Neural cell (in vitro differentiated cells): ENCODE measurements around the gene RNPEPL1. TPM values are rescaled to one million over a fixed set of nuclear protein-coding genes. Genes with fewer than 3 reads are reported as not detected.

Source experiments
- H2AFZ ChIP-seq: fragments of 200-600, 300-800 bp; sonication (generic), shearing (Covaris generic); 2 replicates; pipeline ENCODE4 v1.6.0; 2014; ENCODE audit warnings: low read depth, mild to moderate bottlenecking, antibody characterized with exemption, low read length, moderate library complexity
- H3F3A ChIP-seq: fragments of 200-600 bp; shearing (Covaris generic); 2 replicates; pipeline ENCODE4 v1.6.1; 2016; ENCODE audit warnings: mild to moderate bottlenecking, moderate library complexity, mixed read lengths, antibody characterized with exemption, low read length; ENCODE audit not compliant: insufficient read depth, poor library complexity, severe bottlenecking
- H3K27ac ChIP-seq: fragments of 200-600, 300-800 bp; sonication (generic), shearing (Covaris generic); 2 replicates; pipeline ENCODE4 v1.5.1; 2014; ENCODE audit warnings: mild to moderate bottlenecking, low read length, moderate library complexity
- H3K27me3 ChIP-seq: fragments of 300-800, 200-600 bp; sonication (generic), shearing (Covaris generic); 2 replicates; pipeline ENCODE4 v1.6.0; 2014; ENCODE audit warnings: mild to moderate bottlenecking, low read depth, low read length, moderate library complexity; ENCODE audit not compliant: insufficient read depth
- H3K36me3 ChIP-seq: fragments of 300-800, 200-600 bp; sonication (generic), shearing (Covaris generic); 2 replicates; pipeline ENCODE4 v1.5.1; 2014; ENCODE audit warnings: mild to moderate bottlenecking, antibody characterized with exemption, low read length, moderate library complexity; ENCODE audit not compliant: insufficient read depth
- H3K4me2 ChIP-seq: fragments of 300-800, 200-600 bp; sonication (generic), shearing (Covaris generic); 2 replicates; pipeline ENCODE4 v1.6.0; 2014; ENCODE audit warnings: mild to moderate bottlenecking, low read length
- H3K4me3 ChIP-seq: fragments of 300-800, 200-600 bp; sonication (generic), shearing (Covaris generic); 2 replicates; pipeline ENCODE4 v1.5.1; 2014; ENCODE audit warnings: mild to moderate bottlenecking, low read length, moderate library complexity
- H3K79me2 ChIP-seq: fragments of 200-600 bp; shearing (Covaris generic); replicated peaks from 2 replicates; pipeline ENCODE4 v1.6.0; 2014; ENCODE audit warnings: mild to moderate bottlenecking, low read length, moderate library complexity; ENCODE audit not compliant: insufficient read depth
- H3K9ac ChIP-seq: fragments of 300-800, 200-600 bp; sonication (generic), shearing (Covaris generic); 2 replicates; pipeline ENCODE4 v1.6.1; 2016; ENCODE audit warnings: mild to moderate bottlenecking, low read length, mixed read lengths
- H3K9me2 ChIP-seq: fragments of 200-600 bp; shearing (Covaris generic); 2 replicates; pipeline ENCODE4 v1.6.1; 2016; ENCODE audit warnings: mild to moderate bottlenecking, low read length, mixed read lengths; ENCODE audit not compliant: insufficient read depth
- H3K9me3 ChIP-seq: fragments of 200-600, 300-800 bp; sonication (generic), shearing (Covaris generic); 2 replicates; pipeline ENCODE4 v1.6.1; 2016; ENCODE audit warnings: mild to moderate bottlenecking, mixed run types, low read length, moderate library complexity, mixed read lengths
- H4K20me1 ChIP-seq: fragments of 200-600 bp; shearing (Covaris generic); 2 replicates; pipeline ENCODE4 v1.6.1; 2016; ENCODE audit warnings: mild to moderate bottlenecking, mixed run types; ENCODE audit not compliant: insufficient read depth
- EP300 ChIP-seq: fragments of 450-650 bp; conservative IDR thresholded peaks from 2 replicates; pipeline ENCODE4 v1.6.1; 2014; ENCODE audit warnings: antibody characterized with exemption, mild to moderate bottlenecking, moderate library complexity; ENCODE audit not compliant: poor library complexity, severe bottlenecking
- EZH2 ChIP-seq: fragments of 200-600, 300-800 bp; shearing (Covaris generic), sonication (generic); IDR thresholded peaks from 2 replicates; pipeline ENCODE4 v1.6.1; 2014; ENCODE audit warnings: antibody characterized with exemption, low read length, borderline replicate concordance, mild to moderate bottlenecking; ENCODE audit not compliant: insufficient read depth, poor library complexity, severe bottlenecking
- MXI1 ChIP-seq: fragments of 450-650 bp; conservative IDR thresholded peaks from 2 replicates; pipeline ENCODE4 v1.6.1; 2014; ENCODE audit warnings: antibody characterized with exemption, mild to moderate bottlenecking; ENCODE audit not compliant: poor library complexity, severe bottlenecking
- POLR2AphosphoS5 ChIP-seq: IDR thresholded peaks from 2 replicates; pipeline ENCODE4 v1.6.1; 2012
- RAD21 ChIP-seq: fragments of 450-650 bp; conservative IDR thresholded peaks from 2 replicates; pipeline ENCODE4 v1.6.1; 2014; ENCODE audit warnings: antibody characterized with exemption, mild to moderate bottlenecking, moderate library complexity
- REST ChIP-seq: IDR thresholded peaks from 2 replicates; pipeline ENCODE4 v1.6.1; 2012; ENCODE audit warnings: borderline replicate concordance
- SMC3 ChIP-seq: fragments of 450-650 bp; conservative IDR thresholded peaks from 2 replicates; pipeline ENCODE4 v1.6.1; 2014; ENCODE audit warnings: antibody characterized with exemption, mild to moderate bottlenecking, moderate library complexity; ENCODE audit not compliant: poor library complexity
- TAF1 ChIP-seq: IDR thresholded peaks from 2 replicates; pipeline ENCODE4 v1.6.1; 2012; ENCODE audit warnings: low read depth
- polyA plus RNA-seq: library from polyadenylated mRNA; depleted of rRNA; stranded (reverse); fragments of >200 nt; gene quantifications from 2 replicates; pipeline ENCODE4 v1.2.3, GENCODE V29; 2014
- TF ChIP-seq, protein P1 (sequence below): fragments of 450-650 bp; IDR thresholded peaks from 2 replicates; pipeline ENCODE4 v1.5.1; 2014; ENCODE audit warnings: antibody characterized with exemption, mild to moderate bottlenecking, moderate library complexity; ENCODE audit not compliant: poor library complexity, severe bottlenecking

The RNPEPL1 gene
- polyA plus RNA-seq, 1 donor from 2014 or later: 16.1 TPM

DNA sequence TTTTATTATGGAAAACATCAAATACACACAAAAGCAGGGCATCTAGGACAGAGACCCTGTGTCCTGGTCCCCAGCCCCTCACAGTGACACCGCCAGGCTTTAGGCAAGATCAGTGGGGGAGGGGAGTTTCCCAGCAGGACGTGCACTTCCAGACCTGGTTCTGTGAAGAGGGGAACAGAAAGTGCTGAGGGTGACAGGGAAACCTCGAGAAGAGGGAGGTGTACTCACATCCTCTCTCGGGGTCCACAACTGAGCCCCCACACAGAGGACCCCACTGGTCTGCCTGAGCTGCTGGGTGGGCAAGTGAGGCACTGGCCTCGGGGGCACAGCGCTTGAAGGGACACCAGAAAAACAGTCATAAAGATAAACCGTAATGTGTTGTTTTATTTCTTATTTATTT lies 52.6 kb downstream of the RNPEPL1 start:
- H3K9me3 ChIP-seq: no peaks in the 10 kb centered on the region
- no peak overlapping the region for H3K9ac ChIP-seq
- no peaks in the 10 kb centered on the region for H4K20me1 ChIP-seq
- no peaks in the 10 kb centered on the region for H3F3A ChIP-seq
- no peaks in the 10 kb centered on the region for H3K79me2 ChIP-seq
- H3K36me3 ChIP-seq: no peaks in the 10 kb centered on the region
- no peak overlapping the region for H3K4me3 ChIP-seq
- H3K9me2 ChIP-seq: no peaks in the 10 kb centered on the region
- TF ChIP-seq SMC3 (no peak), REST (no peak), EP300 (no peak), EZH2 (no peak), RAD21 (no peak), MXI1 (no peak), POLR2AphosphoS5 (no peak), TAF1 (no peak)
- TF ChIP-seq, protein P1, sequence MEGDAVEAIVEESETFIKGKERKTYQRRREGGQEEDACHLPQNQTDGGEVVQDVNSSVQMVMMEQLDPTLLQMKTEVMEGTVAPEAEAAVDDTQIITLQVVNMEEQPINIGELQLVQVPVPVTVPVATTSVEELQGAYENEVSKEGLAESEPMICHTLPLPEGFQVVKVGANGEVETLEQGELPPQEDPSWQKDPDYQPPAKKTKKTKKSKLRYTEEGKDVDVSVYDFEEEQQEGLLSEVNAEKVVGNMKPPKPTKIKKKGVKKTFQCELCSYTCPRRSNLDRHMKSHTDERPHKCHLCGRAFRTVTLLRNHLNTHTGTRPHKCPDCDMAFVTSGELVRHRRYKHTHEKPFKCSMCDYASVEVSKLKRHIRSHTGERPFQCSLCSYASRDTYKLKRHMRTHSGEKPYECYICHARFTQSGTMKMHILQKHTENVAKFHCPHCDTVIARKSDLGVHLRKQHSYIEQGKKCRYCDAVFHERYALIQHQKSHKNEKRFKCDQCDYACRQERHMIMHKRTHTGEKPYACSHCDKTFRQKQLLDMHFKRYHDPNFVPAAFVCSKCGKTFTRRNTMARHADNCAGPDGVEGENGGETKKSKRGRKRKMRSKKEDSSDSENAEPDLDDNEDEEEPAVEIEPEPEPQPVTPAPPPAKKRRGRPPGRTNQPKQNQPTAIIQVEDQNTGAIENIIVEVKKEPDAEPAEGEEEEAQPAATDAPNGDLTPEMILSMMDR: no peak
- H3K4me2 ChIP-seq: no peak overlapping the region
- H3K27ac ChIP-seq: no peak overlapping the region
- no peak overlapping the region for H2AFZ ChIP-seq
- H3K27me3 ChIP-seq: no peaks in the 10 kb centered on the region

GRCh38 chr2:240622060-240622411 lies 53.8 kb downstream of the RNPEPL1 start:
- H3K4me2 ChIP-seq: no peak overlapping the region
- H3K79me2 ChIP-seq: no peaks in the 10 kb centered on the region
- no peaks in the 10 kb centered on the region for H3K9me3 ChIP-seq
- TF ChIP-seq EZH2: no peak
- no peak for TF ChIP-seq TAF1
- TF ChIP-seq EP300: no peak
- no peak for TF ChIP-seq MXI1
- TF ChIP-seq, protein P1: no peak
- TF ChIP-seq REST: no peak
- TF ChIP-seq POLR2AphosphoS5: no peak
- no peak for TF ChIP-seq SMC3
- TF ChIP-seq RAD21: no peak
- no peak overlapping the region for H3K4me3 ChIP-seq
- no peaks in the 10 kb centered on the region for H4K20me1 ChIP-seq
- no peaks in the 10 kb centered on the region for H3K27me3 ChIP-seq
- no peak overlapping the region for H3K9ac ChIP-seq
- H3F3A ChIP-seq: no peaks in the 10 kb centered on the region
- H3K36me3 ChIP-seq: no peaks in the 10 kb centered on the region
- no peak overlapping the region for H2AFZ ChIP-seq
- H3K9me2 ChIP-seq: no peaks in the 10 kb centered on the region
- no peak overlapping the region for H3K27ac ChIP-seq
